UCSD-AML1 (cell line): Measurements from ENCODE around the gene TOMM70.
"Not testable (repeated sequence)": the region's sequence is repeated elsewhere in the genome, so short reads cannot be mapped to it uniquely, and the experiment has no call there.

Experiments used
- DNase-seq: peaks from one replicate; lab custom pipeline; 2025; ENCODE audit not compliant: unreplicated experiment; lab: John Stamatoyannopoulos, UW

The TOMM70 gene

GRCh38 chr3:100329800-100330489 is 70.9 kb downstream of the TOMM70 start:
- no peak for DNase-seq

- DNase-seq, result not testable (repeated sequence)
Observed at GRCh38 chr3:100327377-100327776, 73.5 kb downstream of the TOMM70 start.

DNA sequence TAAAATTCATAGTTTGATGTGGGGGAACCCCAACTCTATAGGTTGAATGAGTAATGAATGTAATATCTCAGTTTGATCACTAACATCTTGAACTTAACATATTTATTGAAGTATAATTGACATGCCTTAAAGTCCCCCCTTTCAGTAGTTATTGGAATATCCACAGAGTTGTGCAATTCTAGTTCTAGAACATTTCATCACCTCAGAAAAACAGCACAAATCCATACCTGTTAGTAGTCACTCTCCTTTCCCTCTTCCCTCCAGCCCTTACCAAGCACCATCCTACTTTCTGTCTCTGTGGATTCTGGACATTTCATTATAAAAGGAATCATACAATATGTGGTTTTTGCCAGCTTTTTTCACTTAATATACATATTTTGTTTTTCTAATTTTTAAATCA is 75.1 kb downstream of the TOMM70 start:
- no peak for DNase-seq

DNA sequence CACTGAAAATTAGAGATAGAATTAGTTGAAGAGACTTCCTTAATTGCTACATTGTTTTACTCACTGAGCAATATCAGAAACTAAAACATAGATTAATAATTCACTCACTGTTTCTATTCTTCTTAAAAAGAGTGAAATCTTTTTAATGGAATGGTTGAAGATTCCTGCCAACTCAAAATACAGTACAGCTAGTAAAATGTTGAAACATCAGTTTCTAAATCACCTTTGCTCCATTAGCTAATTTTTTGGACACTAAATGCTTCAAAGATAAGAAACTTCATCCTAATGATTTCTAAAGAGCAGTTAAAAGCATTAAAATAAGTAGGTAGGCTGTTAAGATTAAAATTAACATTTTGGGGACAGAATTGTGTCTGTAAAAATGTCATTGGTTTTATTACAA is 76.8 kb downstream of the TOMM70 start:
- no peak for DNase-seq

DNA sequence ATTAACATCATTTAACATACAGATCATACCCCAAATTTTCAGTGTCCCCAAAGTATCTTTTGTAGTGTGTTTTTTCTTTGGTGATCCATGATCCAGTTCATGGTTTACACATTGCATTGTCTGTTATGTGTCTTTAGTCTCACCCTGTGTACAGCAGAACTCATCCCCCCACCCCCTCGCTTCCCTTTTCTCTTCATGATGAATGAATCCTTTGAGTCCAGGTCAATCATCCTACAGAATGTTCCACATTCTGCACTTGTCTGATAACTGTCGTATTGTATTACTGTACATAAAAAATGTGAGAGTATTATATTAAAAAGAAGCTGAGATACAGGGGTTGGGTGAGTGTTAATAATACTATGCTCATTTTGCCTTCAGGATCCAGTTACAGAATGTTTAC is 80.9 kb downstream of the TOMM70 start:
- no peak for DNase-seq

GRCh38 chr3:100317912-100318311 is 83.0 kb downstream of the TOMM70 start:
- no peak for DNase-seq

DNA sequence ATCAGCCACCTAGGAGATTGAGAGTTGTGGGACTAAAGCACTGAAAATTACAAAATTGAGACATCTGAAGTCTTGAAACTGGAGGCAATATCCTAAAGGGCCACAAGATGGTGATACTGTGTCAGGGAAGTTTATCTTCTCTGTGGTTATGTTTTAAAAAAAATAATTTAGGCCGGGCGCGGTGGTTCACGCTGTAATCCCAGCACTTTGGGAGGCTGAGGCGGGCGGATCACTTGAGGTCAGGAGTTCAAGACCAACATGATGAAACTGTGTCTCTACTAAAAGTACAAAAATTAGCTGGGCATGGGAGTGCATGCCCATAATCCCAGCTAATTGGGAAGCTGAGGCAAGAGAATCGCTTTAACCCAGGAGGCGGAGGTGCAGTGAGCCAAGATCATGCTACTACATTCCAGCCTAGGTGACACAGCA is 84.2 kb downstream of the TOMM70 start:
- DNase-seq, result peak; percentile 15
